HG02642 (cell line): ENCODE results near the gene COL17A1.

Source experiments
- ATAC-seq: cut with Tn5 transposase; IDR thresholded peaks from one replicate; pipeline ENCODE4 v1.9.1; 2021; ENCODE audit warnings: mild to moderate bottlenecking; ENCODE audit not compliant: unreplicated experiment, poor library complexity

The COL17A1 gene

GRCh38 chr10:104035194-104036068, 50.2 kb downstream of the COL17A1 start:
- no peak for ATAC-seq

- no peak for ATAC-seq
These were observed 51.1 kb downstream of the COL17A1 start for GRCh38 chr10:104034401-104035193.

GRCh38 chr10:104033966-104034365, 51.7 kb downstream of the COL17A1 start:
- no peak for ATAC-seq

- no peak for ATAC-seq
These were observed 52.2 kb downstream of the COL17A1 start for GRCh38 chr10:104033401-104033930.

GRCh38 chr10:104032144-104032775, 53.4 kb downstream of the COL17A1 start:
- no peak for ATAC-seq

GRCh38 chr10:104031631-104032030, 54.0 kb downstream of the COL17A1 start:
- ATAC-seq, result no peak

GRCh38 chr10:104029521-104029860, 56.2 kb downstream of the COL17A1 start:
- ATAC-seq, result no peak

DNA sequence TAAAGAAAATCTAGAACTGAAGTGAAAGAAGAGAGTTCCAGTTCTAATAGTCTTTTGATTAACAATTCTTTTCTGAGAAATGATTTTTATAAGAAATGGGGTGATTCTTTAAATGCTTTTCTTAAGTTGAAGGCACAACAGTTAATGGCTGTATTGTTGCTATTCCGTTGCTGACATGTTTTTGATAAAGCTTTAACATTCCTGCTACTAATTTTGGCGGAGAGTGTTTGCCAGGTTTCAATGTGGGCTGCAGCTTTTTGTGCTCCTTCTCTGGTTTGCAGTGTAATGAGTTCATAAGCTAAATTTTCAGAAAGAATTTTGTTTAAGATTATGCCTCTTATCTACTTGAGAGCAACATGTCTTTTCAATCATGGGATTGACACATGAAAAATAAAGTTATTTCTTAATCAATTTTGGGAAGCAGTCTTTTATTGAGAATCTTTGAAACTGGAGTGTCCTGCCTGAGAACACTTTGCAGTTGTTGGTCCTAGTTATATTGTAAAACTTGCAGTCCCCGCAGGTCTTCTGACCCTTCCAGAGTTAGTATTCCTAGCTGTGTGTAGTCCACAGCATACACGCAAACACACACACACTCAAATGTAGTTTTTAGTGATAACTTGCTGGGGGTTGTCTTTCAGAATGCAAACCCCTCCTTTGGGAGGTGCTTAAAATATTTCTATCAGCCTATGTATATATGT, 56.7 kb downstream of the COL17A1 start:
- no peak for ATAC-seq

DNA sequence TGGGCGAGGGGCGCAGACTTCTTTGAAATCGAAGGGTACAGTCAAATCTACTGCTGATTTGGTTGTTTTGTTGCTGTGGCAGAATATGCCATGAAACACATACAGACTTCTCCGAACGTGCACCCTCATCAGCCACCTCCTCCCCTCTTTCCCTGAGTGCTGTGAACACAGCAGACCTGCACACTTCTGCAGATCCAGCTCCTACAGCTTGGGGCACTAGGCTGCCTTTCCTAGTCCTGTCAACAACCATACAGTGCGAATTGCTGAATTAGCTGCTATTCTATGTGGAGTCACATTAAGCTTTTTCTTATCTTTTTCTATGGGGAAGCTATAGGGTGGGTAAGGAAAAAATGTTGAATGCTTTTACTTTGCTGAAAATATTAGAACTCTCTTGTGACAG, 57.5 kb downstream of the COL17A1 start:
- no peak for ATAC-seq

GRCh38 chr10:104026762-104027161, 58.9 kb downstream of the COL17A1 start:
- no peak for ATAC-seq

- no peak for ATAC-seq
These were observed 60.2 kb downstream of the COL17A1 start for GRCh38 chr10:104025524-104025923.

GRCh38 chr10:104022026-104022425, 63.7 kb downstream of the COL17A1 start:
- no peak for ATAC-seq

GRCh38 chr10:104021246-104021645, 64.4 kb downstream of the COL17A1 start:
- ATAC-seq, result no peak

DNA sequence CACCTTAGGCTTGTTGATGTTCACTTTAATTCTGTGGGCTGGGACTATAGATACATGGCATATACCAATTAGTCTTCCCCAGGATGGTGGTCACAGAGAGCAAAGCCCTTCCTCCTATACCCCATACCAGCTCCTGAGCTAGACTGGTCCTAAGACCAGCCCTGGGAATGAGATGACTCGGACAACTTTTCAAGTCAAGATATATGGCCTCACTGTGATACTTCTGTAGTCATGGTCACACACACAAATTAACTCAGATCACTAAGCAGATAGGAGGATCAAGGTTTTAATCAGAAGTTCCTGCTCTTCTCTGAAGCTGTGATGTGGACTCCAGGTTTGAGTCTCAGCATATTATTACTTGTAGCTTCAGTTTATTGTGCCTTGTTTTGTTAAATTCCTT, 65.7 kb downstream of the COL17A1 start:
- no peak for ATAC-seq

GRCh38 chr10:104018471-104018870, 67.2 kb downstream of the COL17A1 start:
- ATAC-seq, result no peak

DNA sequence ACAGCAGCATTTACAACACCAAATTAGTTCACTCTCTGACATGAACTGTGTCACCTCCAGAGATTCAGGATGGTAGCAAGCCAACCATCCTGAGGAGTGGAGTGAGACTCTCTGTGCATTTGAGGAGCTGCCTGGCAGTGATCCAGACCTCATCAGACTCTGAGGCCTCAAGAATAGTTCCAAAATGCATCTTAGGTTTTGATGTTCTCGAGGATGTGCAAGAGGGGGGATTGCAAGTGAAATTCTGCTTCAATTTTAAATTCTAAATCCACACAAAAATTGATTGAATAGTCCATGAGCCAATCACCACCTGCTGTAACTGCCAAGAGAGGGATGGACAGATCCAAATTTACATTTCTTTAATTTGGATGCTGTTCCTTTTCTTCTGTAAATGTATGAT, 69.0 kb downstream of the COL17A1 start:
- no peak for ATAC-seq

DNA sequence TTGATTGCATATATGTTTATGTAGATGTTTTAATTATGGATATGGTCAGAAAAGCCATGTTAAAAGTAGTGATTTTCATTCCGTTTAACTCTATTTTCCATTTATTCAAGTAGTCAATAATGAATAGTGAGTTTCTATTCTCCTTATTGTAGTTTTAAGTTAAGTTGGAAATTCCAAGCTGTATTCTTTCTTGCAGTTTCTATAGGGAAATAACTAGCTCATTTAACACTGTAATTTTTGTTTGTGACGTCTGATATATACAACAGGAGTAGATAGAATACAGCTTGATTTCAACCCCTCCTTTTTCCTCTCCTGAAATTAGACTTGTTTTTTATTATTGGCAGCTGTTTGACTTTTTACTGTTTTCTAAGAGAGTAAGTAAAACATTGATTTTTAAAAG, 71.5 kb downstream of the COL17A1 start:
- ATAC-seq, result no peak

GRCh38 chr10:104013489-104013888, 72.2 kb downstream of the COL17A1 start:
- ATAC-seq, result no peak

GRCh38 chr10:104011904-104012303, 73.8 kb downstream of the COL17A1 start:
- no peak for ATAC-seq

- ATAC-seq, result no peak
These were observed 80.4 kb downstream of the COL17A1 start for GRCh38 chr10:104005172-104005863.
